Right atrium auricular region (tissue), 2 donors: Measurements from ENCODE around the gene EPHB4. TPM values are rescaled to one million over a fixed set of nuclear protein-coding genes. Genes with fewer than 3 reads are reported as not detected.

Experiments used
- DNase-seq: peaks from one replicate; pipeline ENCODE4 v3.0.0-alpha.2; 2019; ENCODE audit warnings: low spot score
- H3K27ac ChIP-seq, 2 donors: fragments of 200-600 bp; sonication (generic); 1 replicate in 1 of 2; 2 replicates in 1 of 2; pipeline ENCODE4 v1.5.1; 2016 to 2019
- H3K27me3 ChIP-seq, 2 donors: fragments of 200-600 bp; sonication (generic); one replicate each; pipeline versions ENCODE4 v1.5.1 to v1.6.0; 2017 to 2019
- H3K36me3 ChIP-seq: fragments of 200-600 bp; sonication (generic); one replicate; pipeline ENCODE4 v1.5.1; 2016
- H3K4me1 ChIP-seq, 2 donors: fragments of 200-600 bp; sonication (generic); one replicate each; pipeline versions ENCODE4 v1.5.1 to v1.6.0; 2017 to 2019
- H3K4me3 ChIP-seq, 2 donors: fragments of 200-600 bp; sonication (generic); 1 replicate in 1 of 2; 2 replicates in 1 of 2; pipeline ENCODE4 v1.5.1; 2017 to 2019; ENCODE audit warnings: mild to moderate bottlenecking in 1 of 2, moderate library complexity in 1 of 2
- H3K9me3 ChIP-seq, 2 donors: fragments of 200-600 bp; sonication (generic); one replicate each; pipeline ENCODE4 v1.5.1; 2019
- total RNA-seq, 2 donors: library from RNA; depleted of rRNA; stranded (reverse); fragments of >200 nt; gene quantifications; one replicate each; pipeline ENCODE4 v1.1.0, GENCODE V29; 2016
- TF ChIP-seq, protein P1 (sequence below), 2 donors: fragments of 200-600 bp; sonication (generic); IDR thresholded peaks; one replicate each; pipeline ENCODE4 v1.5.1; 2019; ENCODE audit warnings: antibody characterized with exemption in 2 of 2

EPHB4 gene
- total RNA-seq, 2 donors from 2014 or later = 25.0 to 64.6 TPM

DNA sequence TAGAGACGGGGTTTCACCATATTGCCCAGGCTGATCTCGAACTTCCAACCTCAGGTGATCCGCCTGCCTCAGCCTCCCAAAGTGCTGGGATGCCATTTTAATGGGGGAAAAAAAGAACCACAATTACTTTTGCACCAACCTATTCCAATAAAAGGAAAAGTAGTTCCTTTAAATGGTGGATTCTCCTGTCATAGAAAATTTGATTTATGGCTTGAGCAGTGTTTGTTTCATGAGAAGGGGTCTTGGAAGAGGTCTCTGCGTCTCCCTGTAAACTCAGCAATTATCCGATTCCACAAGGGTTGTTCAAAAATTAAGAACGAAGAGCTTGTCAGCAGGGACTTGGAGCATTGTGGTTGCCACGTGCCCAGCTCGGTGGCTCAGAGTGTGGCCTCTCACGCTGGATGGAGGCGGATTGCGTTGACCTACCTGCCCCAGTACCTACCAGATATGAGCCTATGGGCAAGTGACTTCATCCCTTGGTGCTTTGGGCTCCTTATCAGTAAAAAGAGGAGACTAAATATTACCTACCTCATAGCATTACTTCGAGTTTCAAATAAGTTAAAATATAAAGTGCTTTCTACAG is 37.0 kb upstream of the EPHB4 start:
- Histone ChIP-seq H3K27me3 (no peaks in the 10 kb centered on the region), H3K4me3 (no peak overlapping the region), H3K36me3 (no peaks in the 10 kb centered on the region), H3K4me1 (peaks cover 0 to 44% of the 10 kb centered on the region in 2 donors), H3K27ac (no peak overlapping the region), H3K9me3 (no peaks in the 10 kb centered on the region)
- TF ChIP-seq, protein P1, sequence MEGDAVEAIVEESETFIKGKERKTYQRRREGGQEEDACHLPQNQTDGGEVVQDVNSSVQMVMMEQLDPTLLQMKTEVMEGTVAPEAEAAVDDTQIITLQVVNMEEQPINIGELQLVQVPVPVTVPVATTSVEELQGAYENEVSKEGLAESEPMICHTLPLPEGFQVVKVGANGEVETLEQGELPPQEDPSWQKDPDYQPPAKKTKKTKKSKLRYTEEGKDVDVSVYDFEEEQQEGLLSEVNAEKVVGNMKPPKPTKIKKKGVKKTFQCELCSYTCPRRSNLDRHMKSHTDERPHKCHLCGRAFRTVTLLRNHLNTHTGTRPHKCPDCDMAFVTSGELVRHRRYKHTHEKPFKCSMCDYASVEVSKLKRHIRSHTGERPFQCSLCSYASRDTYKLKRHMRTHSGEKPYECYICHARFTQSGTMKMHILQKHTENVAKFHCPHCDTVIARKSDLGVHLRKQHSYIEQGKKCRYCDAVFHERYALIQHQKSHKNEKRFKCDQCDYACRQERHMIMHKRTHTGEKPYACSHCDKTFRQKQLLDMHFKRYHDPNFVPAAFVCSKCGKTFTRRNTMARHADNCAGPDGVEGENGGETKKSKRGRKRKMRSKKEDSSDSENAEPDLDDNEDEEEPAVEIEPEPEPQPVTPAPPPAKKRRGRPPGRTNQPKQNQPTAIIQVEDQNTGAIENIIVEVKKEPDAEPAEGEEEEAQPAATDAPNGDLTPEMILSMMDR (IDR thresholded peaks at IDR 0.05) = no peak
- DNase-seq = no peak

DNA sequence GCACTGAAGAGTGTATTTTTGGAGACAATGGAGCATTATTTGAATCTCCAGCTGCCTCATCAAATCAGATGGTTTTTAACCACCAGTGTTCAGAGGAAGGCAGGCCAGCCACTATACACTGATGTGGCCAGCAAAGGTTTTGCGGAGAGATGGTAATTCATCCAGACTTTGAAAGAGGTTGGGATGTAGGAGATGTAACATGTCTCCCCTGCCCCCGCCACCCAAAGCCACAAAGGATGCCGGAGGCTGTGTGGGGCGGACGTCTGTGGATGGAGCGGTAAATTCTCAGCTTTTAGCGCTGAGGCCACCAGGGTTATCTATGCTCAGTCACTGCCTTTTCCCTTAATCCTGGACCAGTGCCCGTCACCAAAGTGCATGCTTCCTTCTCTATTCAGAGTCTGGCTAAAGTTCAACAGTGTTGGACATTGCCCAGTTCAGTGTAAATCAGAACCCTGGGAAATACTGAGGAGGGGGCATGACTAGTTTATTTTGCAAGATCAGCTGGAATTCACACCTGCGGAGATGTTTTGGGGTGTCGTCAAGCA is 36.2 kb upstream of the EPHB4 start:
- Histone ChIP-seq H3K27me3 (no peaks in the 10 kb centered on the region), H3K4me1 (peaks cover 0 to 36% of the 10 kb centered on the region in 2 donors), H3K4me3 (no peak overlapping the region), H3K9me3 (no peaks in the 10 kb centered on the region), H3K27ac (no peak overlapping the region), H3K36me3 (no peaks in the 10 kb centered on the region)
- no peak for DNase-seq
- TF ChIP-seq, protein P1 (IDR thresholded peaks at IDR 0.05) = no peak

DNA sequence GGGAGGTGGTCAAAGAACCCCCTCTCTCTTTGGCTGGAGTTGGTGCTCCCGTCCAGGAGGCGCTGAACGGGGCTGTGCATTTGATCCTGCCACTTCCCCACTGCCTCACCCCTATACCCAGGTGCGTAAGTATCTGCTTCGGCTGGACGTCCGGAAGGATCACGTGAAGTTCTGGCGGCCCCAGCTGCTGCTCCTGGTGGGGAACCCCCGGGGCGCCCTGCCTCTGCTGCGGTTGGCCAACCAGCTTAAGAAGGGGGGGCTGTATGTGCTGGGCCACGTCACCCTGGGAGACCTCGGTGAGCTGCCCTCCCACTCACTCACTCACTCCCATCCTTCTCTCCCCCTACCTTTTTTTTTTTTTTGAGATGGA is 34.3 kb upstream of the EPHB4 start:
- no peak for DNase-seq
- H3K4me1 ChIP-seq = peaks cover 0 to 22% of the 10 kb centered on the region in 2 donors
- no peak overlapping the region for H3K27ac ChIP-seq
- TF ChIP-seq, protein P1 (IDR thresholded peaks at IDR 0.05) = no peak
- H3K4me3 ChIP-seq = no peak overlapping the region
- H3K9me3 ChIP-seq = no peaks in the 10 kb centered on the region
- no peaks in the 10 kb centered on the region for H3K36me3 ChIP-seq
- no peaks in the 10 kb centered on the region for H3K27me3 ChIP-seq

DNA sequence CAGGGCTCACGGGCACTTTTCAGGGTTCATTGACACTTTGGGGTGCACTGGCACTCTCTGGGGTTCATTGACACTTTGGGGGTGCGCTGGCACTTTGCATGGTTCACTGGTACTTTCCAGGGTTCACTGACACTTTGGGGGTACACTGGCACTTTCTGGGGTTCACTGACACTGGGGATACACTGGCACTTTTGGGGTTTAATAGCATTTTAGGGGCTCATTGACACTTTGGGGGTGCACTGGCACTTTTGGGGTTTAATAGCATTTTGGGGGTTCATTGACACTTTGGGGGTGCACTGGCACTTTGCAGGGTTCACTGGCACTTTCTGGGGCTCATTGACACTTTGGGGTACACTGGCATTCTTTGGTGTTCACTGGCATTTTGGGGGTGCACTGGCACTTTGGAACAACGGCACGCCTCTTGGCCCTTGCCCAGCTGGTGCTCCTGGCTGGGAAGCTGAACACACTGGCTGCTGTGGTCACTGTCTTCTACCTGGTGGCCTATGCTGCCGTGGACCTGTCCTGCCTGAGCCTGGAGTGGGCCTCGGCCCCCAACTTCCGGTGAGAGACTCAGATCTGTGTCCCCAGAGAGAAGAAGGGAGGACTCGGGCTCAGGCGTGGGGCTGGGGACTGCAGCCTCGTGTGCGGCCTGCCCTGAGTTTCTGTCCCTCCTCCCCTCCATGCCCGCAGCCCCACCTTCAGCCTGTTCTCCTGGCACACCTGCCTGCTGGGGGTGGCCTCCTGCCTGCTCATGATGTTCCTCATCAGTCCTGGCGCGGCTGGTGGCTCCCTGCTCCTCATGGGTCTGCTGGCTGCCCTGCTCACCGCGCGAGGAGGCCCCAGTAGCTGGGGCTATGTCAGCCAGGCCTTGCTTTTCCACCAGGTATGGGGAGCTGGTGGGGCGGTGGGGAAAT is 33.6 kb upstream of the EPHB4 start:
- H3K27ac ChIP-seq = no peak overlapping the region
- peaks cover 0 to 15% of the 10 kb centered on the region in 2 donors for H3K4me1 ChIP-seq
- H3K36me3 ChIP-seq = no peaks in the 10 kb centered on the region
- H3K9me3 ChIP-seq = no peaks in the 10 kb centered on the region
- TF ChIP-seq, protein P1 (IDR thresholded peaks at IDR 0.05) = no peak
- H3K27me3 ChIP-seq = no peaks in the 10 kb centered on the region
- no peak overlapping the region for H3K4me3 ChIP-seq
- no peak for DNase-seq

DNA sequence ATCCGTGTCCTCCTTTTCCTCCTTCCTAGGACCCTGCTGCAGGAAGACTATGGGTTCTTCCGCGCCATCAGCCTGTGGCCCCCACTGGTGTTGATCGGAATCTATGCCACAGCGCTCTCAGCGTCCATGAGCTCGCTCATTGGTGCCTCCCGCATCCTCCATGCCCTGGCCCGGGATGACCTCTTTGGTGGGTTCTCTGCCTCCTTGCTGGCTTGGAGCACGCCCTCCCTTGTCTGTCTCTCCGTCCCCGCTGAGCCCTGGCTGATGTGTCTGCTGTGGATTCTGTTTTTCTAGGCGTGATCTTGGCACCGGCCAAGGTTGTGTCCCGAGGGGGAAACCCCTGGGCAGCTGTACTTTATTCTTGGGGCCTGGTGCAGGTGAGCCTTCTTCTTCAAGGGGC is 32.5 kb upstream of the EPHB4 start:
- no peaks in the 10 kb centered on the region for H3K27me3 ChIP-seq
- H3K9me3 ChIP-seq = no peaks in the 10 kb centered on the region
- TF ChIP-seq, protein P1 (IDR thresholded peaks at IDR 0.05) = no peak
- H3K4me3 ChIP-seq = no peak overlapping the region
- no peak overlapping the region for H3K27ac ChIP-seq
- H3K4me1 ChIP-seq = peaks cover 0 to 9% of the 10 kb centered on the region in 2 donors
- no peaks in the 10 kb centered on the region for H3K36me3 ChIP-seq
- DNase-seq = no peak
